NCI-H1105 (cell line): ENCODE results near the gene FHIT.

Experiments used
- DNase-seq: peaks from one replicate; lab custom pipeline; 2025; lab: John Stamatoyannopoulos, UW

Gene FHIT

GRCh38 chr3:59766200-59766872, 1484.9 kb downstream of the FHIT start:
- DNase-seq: no peak

- no peak for DNase-seq
These were observed 1487.1 kb downstream of the FHIT start for GRCh38 chr3:59764171-59764570.

- DNase-seq: no peak
These were observed 1488.3 kb downstream of the FHIT start for GRCh38 chr3:59762941-59763340.

GRCh38 chr3:59759298-59760031, 1491.8 kb downstream of the FHIT start:
- DNase-seq: no peak

- no peak for DNase-seq
These were observed 1492.6 kb downstream of the FHIT start for GRCh38 chr3:59758672-59759071.

GRCh38 chr3:59756934-59757333, 1494.3 kb downstream of the FHIT start:
- no peak for DNase-seq

GRCh38 chr3:59754456-59755129, 1496.7 kb downstream of the FHIT start:
- no peak for DNase-seq

- DNase-seq: no peak
These were observed 1497.3 kb downstream of the FHIT start for GRCh38 chr3:59753808-59754450.

GRCh38 chr3:59752925-59753324, 1498.3 kb downstream of the FHIT start:
- no peak for DNase-seq

GRCh38 chr3:59751606-59752005, 1499.6 kb downstream of the FHIT start:
- DNase-seq: no peak

GRCh38 chr3:59750391-59750790, 1500.9 kb downstream of the FHIT start:
- DNase-seq: no peak

- DNase-seq: no peak
These were observed 1502.0 kb downstream of the FHIT start for GRCh38 chr3:59749291-59749690.

GRCh38 chr3:59746585-59746984, 1504.7 kb downstream of the FHIT start:
- DNase-seq: no peak

GRCh38 chr3:59737241-59737640, 1514.0 kb downstream of the FHIT start:
- no peak for DNase-seq

- no peak for DNase-seq
These were observed 1517.2 kb downstream of the FHIT start for GRCh38 chr3:59734061-59734460.

GRCh38 chr3:59733041-59733809, 1518.0 kb downstream of the FHIT start:
- DNase-seq: no peak

GRCh38 chr3:59731943-59732342, 1519.3 kb downstream of the FHIT start:
- no peak for DNase-seq

GRCh38 chr3:59730591-59730990, 1520.7 kb downstream of the FHIT start:
- DNase-seq: no peak

GRCh38 chr3:59728587-59728908, 1522.7 kb downstream of the FHIT start:
- no peak for DNase-seq

- no peak for DNase-seq
These were observed 1523.2 kb downstream of the FHIT start for GRCh38 chr3:59727902-59728586.

- no peak for DNase-seq
These were observed 1525.0 kb downstream of the FHIT start for GRCh38 chr3:59726279-59726678.
